HG03378 (cell line): Measurements from ENCODE around the gene DUOX2.
"Not testable (repeated sequence)": the region's sequence is repeated elsewhere in the genome, so short reads cannot be mapped to it uniquely, and the experiment has no call there.

Experiments used
- ATAC-seq: cut with Tn5 transposase; IDR thresholded peaks from one replicate; pipeline ENCODE4 v1.9.1; 2021; ENCODE audit warnings: mild to moderate bottlenecking, moderate library complexity; ENCODE audit not compliant: unreplicated experiment

DUOX2 gene

GRCh38 chr15:45120081-45120972, 6.4 kb upstream of the DUOX2 start:
- no peak for ATAC-seq

GRCh38 chr15:45118996-45119395, 5.0 kb upstream of the DUOX2 start:
- ATAC-seq: no peak

GRCh38 chr15:45118131-45118588, 4.2 kb upstream of the DUOX2 start:
- peak; percentile 93 for ATAC-seq

GRCh38 chr15:45117308-45118130, 3.5 kb upstream of the DUOX2 start:
- peak; percentile 10 for ATAC-seq

GRCh38 chr15:45116482-45117307, 2.7 kb upstream of the DUOX2 start:
- no peak for ATAC-seq

- no peak for ATAC-seq
These were observed 2.1 kb upstream of the DUOX2 start for GRCh38 chr15:45116006-45116481.

- no peak for ATAC-seq
These were observed 1.4 kb upstream of the DUOX2 start for GRCh38 chr15:45115312-45115820.

GRCh38 chr15:45114751-45115085, 746 bp upstream of the DUOX2 start:
- ATAC-seq: no peak

GRCh38 chr15:45113380-45113990, 487 bp downstream of the DUOX2 start:
- ATAC-seq: no peak

GRCh38 chr15:45112591-45113379, 1.2 kb downstream of the DUOX2 start:
- ATAC-seq: no peak

GRCh38 chr15:45112143-45112590, 1.8 kb downstream of the DUOX2 start:
- no peak for ATAC-seq

GRCh38 chr15:45111390-45112142, 2.4 kb downstream of the DUOX2 start:
- ATAC-seq: no peak

GRCh38 chr15:45110256-45110820, 3.6 kb downstream of the DUOX2 start:
- no peak for ATAC-seq

- no peak for ATAC-seq
These were observed 5.9 kb downstream of the DUOX2 start for GRCh38 chr15:45107941-45108630.

- ATAC-seq: no peak
These were observed 7.8 kb downstream of the DUOX2 start for GRCh38 chr15:45106002-45106790.

- ATAC-seq: no peak
These were observed 8.4 kb downstream of the DUOX2 start for GRCh38 chr15:45105586-45105985.

- not testable (repeated sequence) for ATAC-seq
These were observed 9.8 kb downstream of the DUOX2 start for GRCh38 chr15:45104170-45104569.
